Body of pancreas (tissue), 4 donors: ENCODE results near the gene SH2D4B. TPM values are rescaled to one million over a fixed set of nuclear protein-coding genes. Genes with fewer than 3 reads are reported as not detected.

ENCODE experiments used
- ATAC-seq: fragments of 150-250 bp; one replicate; pipeline ENCODE4 v1.9.1; 2016
- DNase-seq, 4 donors: peaks; one replicate each; pipeline ENCODE4 v3.0.0-alpha.2; 2019
- H3K27ac ChIP-seq, 4 donors: fragments of 200-600 bp; sonication (generic); 1 replicate in 3 of 4; 2 replicates in 1 of 4; pipeline versions ENCODE4 v1.5.1 to v1.6.1; 2016 to 2019; ENCODE audit warnings: mild to moderate bottlenecking in 1 of 4, mixed read lengths in 1 of 4, moderate library complexity in 1 of 4
- H3K27me3 ChIP-seq, 2 donors: fragments of 200-600 bp; sonication (generic); one replicate each; pipeline ENCODE4 v1.6.0; 2016; ENCODE audit warnings: mild to moderate bottlenecking in 1 of 2
- H3K36me3 ChIP-seq, 2 donors: fragments of 200-600 bp; sonication (generic); replicated peaks in 1 of 2; 2 replicates each; pipeline ENCODE4 v1.5.1; 2016; ENCODE audit warnings: low read depth in 2 of 2; ENCODE audit not compliant: insufficient read depth in 1 of 2
- H3K4me1 ChIP-seq: fragments of 200-600 bp; sonication (generic); one replicate; pipeline ENCODE4 v1.6.0; 2016
- H3K4me3 ChIP-seq, 2 donors: fragments of 200-600 bp; sonication (generic); 1 replicate in 1 of 2; 2 replicates in 1 of 2; pipeline ENCODE4 v1.5.1; 2016 to 2019
- H3K9me3 ChIP-seq, 3 donors: fragments of 200-600 bp; sonication (generic); 1 replicate in 2 of 3; 2 replicates in 1 of 3; pipeline ENCODE4 v1.5.1; 2016
- POLR2A ChIP-seq, 3 donors: fragments of 450-650 bp; IDR thresholded peaks; one replicate each; pipeline ENCODE4 v1.6.1; 2016; ENCODE audit warnings: antibody characterized with exemption in 3 of 3, mild to moderate bottlenecking in 2 of 3
- WGBS, 2 donors: methylation state at CpG; one replicate each; pipeline ENCODE4 v1.1.5; 2017; 5-methylcytosine and 5-hydroxymethylcytosine counted together
- intact Hi-C: fragments of 100-400 bp; cut with DNase I; formaldehyde crosslinking; loops from one replicate; pipeline ENCODE4 v1.15.1; 2023
- total RNA-seq, 2 donors: library from RNA; depleted of rRNA; stranded (reverse); fragments of >200 nt; gene quantifications; one replicate each; pipeline ENCODE4 v1.1.0, GENCODE V29; 2016
- TF ChIP-seq, protein P1 (sequence below), 7 experiments: fragments of 450-650 bp in 4 of 7; fragments of 200-600 bp in 3 of 7; sonication (generic) in 3 of 7; IDR thresholded peaks; one replicate each; pipeline ENCODE4 v1.5.1; 2016 to 2019; ENCODE audit warnings: antibody characterized with exemption in 7 of 7

The SH2D4B gene
- total RNA-seq, 2 donors from 2014 or later = 0.33 TPM; not detected in 1

DNA sequence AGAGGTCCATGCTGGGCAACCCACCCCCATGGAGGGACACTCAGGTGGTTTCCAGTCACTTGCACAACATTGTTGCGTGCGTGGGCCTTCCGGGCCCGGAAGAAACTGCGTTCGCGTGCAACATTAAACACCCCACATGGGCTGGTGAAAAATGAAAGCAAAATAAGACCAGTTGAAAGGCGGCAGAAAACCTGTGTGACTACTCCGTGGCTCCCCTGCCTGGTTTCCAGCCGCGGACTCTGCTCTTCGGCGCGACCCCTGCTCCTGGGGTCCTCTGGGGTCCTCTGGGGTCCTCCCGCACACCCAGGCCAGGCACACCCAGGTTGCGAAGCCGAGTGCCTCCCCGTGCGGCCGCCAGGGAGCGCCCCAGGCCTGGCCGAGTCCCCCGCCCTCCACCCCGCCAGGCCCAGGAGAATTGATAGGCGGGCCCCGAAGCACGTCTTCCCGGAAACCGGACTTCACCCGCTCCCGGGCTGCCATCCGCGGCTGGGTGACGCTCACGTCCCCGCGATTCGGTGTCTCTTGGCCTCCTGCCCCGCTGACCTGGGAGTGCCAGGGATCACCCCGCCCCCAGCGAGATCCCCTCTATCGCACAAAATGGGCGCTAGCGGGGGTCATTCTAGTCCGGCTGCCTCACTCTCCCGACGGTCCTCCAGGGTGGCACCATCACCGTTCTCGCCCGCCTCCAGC lies 1.9 kb upstream of the SH2D4B start:
- ATAC-seq (peak; percentile 94), DNase-seq (peak; percentile 77 to 82 (median 78))
- peak; percentile 30 to 82 (median 67) for TF ChIP-seq POLR2A (IDR thresholded peaks at IDR 0.05)
- TF ChIP-seq, protein P1, sequence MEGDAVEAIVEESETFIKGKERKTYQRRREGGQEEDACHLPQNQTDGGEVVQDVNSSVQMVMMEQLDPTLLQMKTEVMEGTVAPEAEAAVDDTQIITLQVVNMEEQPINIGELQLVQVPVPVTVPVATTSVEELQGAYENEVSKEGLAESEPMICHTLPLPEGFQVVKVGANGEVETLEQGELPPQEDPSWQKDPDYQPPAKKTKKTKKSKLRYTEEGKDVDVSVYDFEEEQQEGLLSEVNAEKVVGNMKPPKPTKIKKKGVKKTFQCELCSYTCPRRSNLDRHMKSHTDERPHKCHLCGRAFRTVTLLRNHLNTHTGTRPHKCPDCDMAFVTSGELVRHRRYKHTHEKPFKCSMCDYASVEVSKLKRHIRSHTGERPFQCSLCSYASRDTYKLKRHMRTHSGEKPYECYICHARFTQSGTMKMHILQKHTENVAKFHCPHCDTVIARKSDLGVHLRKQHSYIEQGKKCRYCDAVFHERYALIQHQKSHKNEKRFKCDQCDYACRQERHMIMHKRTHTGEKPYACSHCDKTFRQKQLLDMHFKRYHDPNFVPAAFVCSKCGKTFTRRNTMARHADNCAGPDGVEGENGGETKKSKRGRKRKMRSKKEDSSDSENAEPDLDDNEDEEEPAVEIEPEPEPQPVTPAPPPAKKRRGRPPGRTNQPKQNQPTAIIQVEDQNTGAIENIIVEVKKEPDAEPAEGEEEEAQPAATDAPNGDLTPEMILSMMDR (IDR thresholded peaks at IDR 0.05) = peak; percentile 59 to 89 (median 85)
- Histone ChIP-seq H3K4me3 (peak overlapping the region; percentile 13 to 31), H3K27me3 (no peaks in the 10 kb centered on the region), H3K27ac (peak overlapping the region in 3 of 4 donors; percentile 39 to 70 (median 59)), H3K36me3 (no peaks in the 10 kb centered on the region), H3K9me3 (no peaks in the 10 kb centered on the region), H3K4me1 (peaks cover 10% of the 10 kb centered on the region)
- intact Hi-C loops = no loop called here
- WGBS, 2 donors = 17 to 19% methylated on average over 7 to 50 of the region's 50 CpGs

DNA sequence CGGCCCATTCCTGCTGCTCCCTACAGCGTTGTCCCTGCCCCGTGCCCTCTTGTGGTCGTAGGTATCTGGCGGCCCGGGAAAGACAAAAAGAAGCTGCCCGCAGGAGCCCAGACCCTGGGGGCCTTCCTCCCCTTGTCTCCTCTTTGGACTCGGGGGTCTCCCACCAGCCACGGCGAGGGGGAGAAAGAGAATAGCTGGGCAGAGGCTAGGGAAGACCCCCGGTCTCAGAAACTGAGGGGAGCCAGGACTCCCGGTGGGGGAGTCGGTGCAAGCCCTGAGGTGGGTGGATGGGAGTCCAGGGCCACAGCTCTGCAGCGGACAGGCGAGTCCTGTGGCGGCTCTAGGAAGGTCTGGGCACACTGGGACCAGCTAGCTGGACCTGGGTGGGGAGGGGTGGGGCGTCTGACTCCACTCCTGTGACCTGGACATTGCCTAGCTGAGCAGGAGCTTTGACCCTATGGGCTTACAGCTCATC lies 1.3 kb upstream of the SH2D4B start:
- ATAC-seq (no peak), DNase-seq (no peak)
- WGBS, 2 donors = 67 to 77% methylated on average over 12 to 16 of the region's 17 CpGs
- TF ChIP-seq, protein P1 (IDR thresholded peaks at IDR 0.05) = no peak
- no peak for TF ChIP-seq POLR2A (IDR thresholded peaks at IDR 0.05)
- intact Hi-C loops = no loop called here
- H3K4me3 ChIP-seq = peak overlapping the region; percentile 13 to 31
- no peaks in the 10 kb centered on the region for H3K36me3 ChIP-seq
- peak overlapping the region in 3 of 4 donors; percentile 39 to 70 (median 59) for H3K27ac ChIP-seq
- H3K27me3 ChIP-seq = no peaks in the 10 kb centered on the region
- H3K9me3 ChIP-seq = no peaks in the 10 kb centered on the region
- peaks cover 10% of the 10 kb centered on the region for H3K4me1 ChIP-seq

GRCh38 chr10:80537086-80537735 lies 491 bp upstream of the SH2D4B start:
- H3K36me3 ChIP-seq = no peaks in the 10 kb centered on the region
- no peak for ATAC-seq
- H3K4me3 ChIP-seq = no peak overlapping the region
- no peak overlapping the region for H3K27ac ChIP-seq
- intact Hi-C loops = no loop called here
- DNase-seq = no peak
- 81 to 86% methylated on average over 8 of the region's 8 CpGs for WGBS, 2 donors
- TF ChIP-seq, protein P1 (IDR thresholded peaks at IDR 0.05) = no peak
- no peak for TF ChIP-seq POLR2A (IDR thresholded peaks at IDR 0.05)
- no peaks in the 10 kb centered on the region for H3K27me3 ChIP-seq
- H3K4me1 ChIP-seq = peaks cover 10% of the 10 kb centered on the region
- no peaks in the 10 kb centered on the region for H3K9me3 ChIP-seq

DNA sequence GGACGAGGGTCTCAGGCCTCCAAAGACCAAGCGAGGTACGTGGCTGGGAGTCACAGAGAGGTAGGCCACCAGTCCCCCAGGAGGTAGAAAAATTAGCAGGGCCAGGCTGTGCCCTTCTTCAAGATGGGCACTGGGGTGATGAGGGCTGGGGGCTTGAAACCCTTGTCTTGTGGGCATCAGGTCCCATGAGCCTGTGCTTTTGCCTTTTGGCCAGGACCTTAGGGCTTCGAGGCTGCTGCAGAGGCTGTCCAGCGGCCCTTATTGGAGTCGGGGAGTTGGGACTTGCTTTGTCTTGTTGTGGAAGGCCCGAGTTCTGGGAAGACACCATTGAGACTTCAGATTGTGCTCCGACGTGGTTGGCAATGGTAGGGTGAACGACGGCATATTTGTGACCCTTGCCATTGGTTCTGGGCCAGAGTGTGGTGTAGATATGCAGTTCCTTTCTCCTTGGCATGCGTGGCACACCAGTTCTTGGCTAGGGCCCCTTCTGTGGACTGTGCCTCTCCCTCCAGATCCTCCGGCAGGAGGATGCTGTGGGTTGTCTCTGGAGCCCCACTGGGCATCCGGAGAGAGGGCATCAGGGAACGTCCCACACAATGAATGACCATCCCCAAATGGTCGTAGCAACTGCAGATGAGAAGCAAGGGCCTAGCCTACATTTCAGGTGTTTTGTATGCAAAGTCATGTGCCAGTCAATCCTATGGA lies 931 bp downstream of the SH2D4B start:
- no peak overlapping the region for H3K4me3 ChIP-seq
- H3K9me3 ChIP-seq = no peaks in the 10 kb centered on the region
- intact Hi-C loops = no loop called here
- 71 to 83% methylated on average over 13 to 16 of the region's 16 CpGs for WGBS, 2 donors
- H3K4me1 ChIP-seq = peaks cover 10% of the 10 kb centered on the region
- no peak for TF ChIP-seq POLR2A (IDR thresholded peaks at IDR 0.05)
- TF ChIP-seq, protein P1 (IDR thresholded peaks at IDR 0.05) = no peak
- H3K27ac ChIP-seq = no peak overlapping the region
- H3K27me3 ChIP-seq = no peaks in the 10 kb centered on the region
- ATAC-seq = no peak
- no peaks in the 10 kb centered on the region for H3K36me3 ChIP-seq
- DNase-seq = no peak
